H1 (cell line): ENCODE results near the gene RDH11. TPM values are rescaled to one million over a fixed set of nuclear protein-coding genes. Genes with fewer than 3 reads are reported as not detected.

Experiments used
- CBX5 ChIP-seq: fragments of 300-800, 300-1000 bp; sonication (generic); IDR thresholded peaks from 2 replicates; pipeline ENCODE4 v1.7.1; 2016; ENCODE audit warnings: antibody characterized with exemption, low read length, low read depth
- EGR1 ChIP-seq: IDR thresholded peaks from 2 replicates; pipeline ENCODE4 v1.6.1; 2011; ENCODE audit warnings: low read depth, low read length, borderline replicate concordance
- KDM5A ChIP-seq: fragments of 200-600 bp; IDR thresholded peaks from 2 replicates; pipeline ENCODE4 v1.7.1; 2012; ENCODE audit warnings: mild to moderate bottlenecking, low read length, inconsistent platforms, mixed read lengths
- polyA plus RNA-seq, 7 experiments: library from polyadenylated mRNA; depleted of rRNA in 3 of 7; stranded (reverse) in 5 of 7; unstranded in 2 of 7; fragments of >200 nt in 5 of 7; fragments of 200-250 nt in 2 of 7; gene quantifications; 1 replicate in 5 of 7; 2 replicates in 1 of 7; 4 replicates in 1 of 7; pipeline versions ENCODE4 v1.2.1 to v1.2.3, GENCODE V29; 2011 to 2013; ENCODE audit warnings: missing spikeins in 2 of 7, mixed read lengths in 2 of 7
- total RNA-seq: library from RNA; stranded (reverse); fragmentation: NEBNext Ultra II Directional; extraction: Animal tissue kit (Norgen Biotek cat#: 25700); gene quantifications from 2 replicates; pipeline ENCODE4 v1.2.1, GENCODE V29; 2021

RDH11 gene
- total and polyA plus RNA-seq, 2 of the 8 experiments (the other 6 are each of a cell fraction or from before 2014, with no cell fraction given), result 104 to 117 TPM

- TF ChIP-seq CBX5 (no peak), KDM5A (no peak), EGR1 (no peak)
These were observed 31.9 kb downstream of the RDH11 start (continued) for GRCh38 chr14:67663633-67664032.
